ENCODE measurements around the gene MEIS2. TPM values are rescaled to one million over a fixed set of nuclear protein-coding genes. Genes with fewer than 3 reads are reported as not detected.

The MEIS2 gene
- total RNA-seq, 6 donors from 2014 or later = 13.7 to 53.4 (median 21.4) TPM

- ATAC-seq (ENCODE audit: low FRiP score in 2 of 2) (no peak), DNase-seq (no peak)
- no peaks in the 10 kb centered on the region for H3K27me3 ChIP-seq
- H3K4me1 ChIP-seq = peaks cover 0 to 13% (median 0%) of the 10 kb centered on the region in 4 donors
- no peak overlapping the region for H3K27ac ChIP-seq
- H3K9me3 ChIP-seq = no peaks in the 10 kb centered on the region
- no peaks in the 10 kb centered on the region for H3K36me3 ChIP-seq
- H3K4me3 ChIP-seq = no peak overlapping the region
- no peak for TF ChIP-seq POLR2AphosphoS5 (IDR thresholded peaks at IDR 0.05)
- no peak for TF ChIP-seq POLR2A (IDR thresholded peaks at IDR 0.05)
- TF ChIP-seq, protein P1, sequence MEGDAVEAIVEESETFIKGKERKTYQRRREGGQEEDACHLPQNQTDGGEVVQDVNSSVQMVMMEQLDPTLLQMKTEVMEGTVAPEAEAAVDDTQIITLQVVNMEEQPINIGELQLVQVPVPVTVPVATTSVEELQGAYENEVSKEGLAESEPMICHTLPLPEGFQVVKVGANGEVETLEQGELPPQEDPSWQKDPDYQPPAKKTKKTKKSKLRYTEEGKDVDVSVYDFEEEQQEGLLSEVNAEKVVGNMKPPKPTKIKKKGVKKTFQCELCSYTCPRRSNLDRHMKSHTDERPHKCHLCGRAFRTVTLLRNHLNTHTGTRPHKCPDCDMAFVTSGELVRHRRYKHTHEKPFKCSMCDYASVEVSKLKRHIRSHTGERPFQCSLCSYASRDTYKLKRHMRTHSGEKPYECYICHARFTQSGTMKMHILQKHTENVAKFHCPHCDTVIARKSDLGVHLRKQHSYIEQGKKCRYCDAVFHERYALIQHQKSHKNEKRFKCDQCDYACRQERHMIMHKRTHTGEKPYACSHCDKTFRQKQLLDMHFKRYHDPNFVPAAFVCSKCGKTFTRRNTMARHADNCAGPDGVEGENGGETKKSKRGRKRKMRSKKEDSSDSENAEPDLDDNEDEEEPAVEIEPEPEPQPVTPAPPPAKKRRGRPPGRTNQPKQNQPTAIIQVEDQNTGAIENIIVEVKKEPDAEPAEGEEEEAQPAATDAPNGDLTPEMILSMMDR (IDR thresholded peaks at IDR 0.05) = no peak
- TF ChIP-seq EP300 (IDR thresholded peaks at IDR 0.05) = no peak
- WGBS, 2 donors = 65% methylated on average over 5 of the region's 5 CpGs
These were observed 196.3 kb downstream of the MEIS2 start for GRCh38 chr15:36903922-36904556.

DNA sequence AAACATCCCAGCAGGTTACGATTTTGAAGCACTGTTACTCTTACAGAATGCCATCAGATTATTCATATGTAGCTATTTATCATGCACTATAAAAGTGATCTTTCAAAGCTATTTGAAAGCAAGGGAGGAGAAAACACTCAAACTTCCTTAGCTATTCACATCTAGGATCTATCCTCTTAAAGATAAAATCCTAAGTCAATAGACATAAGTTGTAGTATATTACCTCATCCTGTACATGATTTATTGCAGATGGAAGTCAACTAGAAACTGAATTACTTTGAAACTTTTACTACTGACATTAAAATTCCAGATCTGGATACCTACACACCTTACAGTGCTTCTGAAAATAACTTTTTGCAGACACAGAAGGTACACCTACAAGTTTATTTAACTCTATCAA is 197.2 kb downstream of the MEIS2 start:
- no peak for ATAC-seq (ENCODE audit: low FRiP score in 2 of 2)
- Histone ChIP-seq H3K27ac (no peak overlapping the region), H3K27me3 (no peaks in the 10 kb centered on the region), H3K4me3 (no peak overlapping the region), H3K4me1 (peaks cover 0 to 13% (median 0%) of the 10 kb centered on the region in 4 donors), H3K36me3 (no peaks in the 10 kb centered on the region), H3K9me3 (no peaks in the 10 kb centered on the region)
- WGBS, 2 donors = 67 to 71% methylated on average over 1 of the region's 1 CpG
- DNase-seq = no peak
- TF ChIP-seq POLR2A (IDR thresholded peaks at IDR 0.05) = no peak
- TF ChIP-seq POLR2AphosphoS5 (IDR thresholded peaks at IDR 0.05) = no peak
- TF ChIP-seq, protein P1 (IDR thresholded peaks at IDR 0.05) = no peak
- TF ChIP-seq EP300 (IDR thresholded peaks at IDR 0.05) = no peak

DNA sequence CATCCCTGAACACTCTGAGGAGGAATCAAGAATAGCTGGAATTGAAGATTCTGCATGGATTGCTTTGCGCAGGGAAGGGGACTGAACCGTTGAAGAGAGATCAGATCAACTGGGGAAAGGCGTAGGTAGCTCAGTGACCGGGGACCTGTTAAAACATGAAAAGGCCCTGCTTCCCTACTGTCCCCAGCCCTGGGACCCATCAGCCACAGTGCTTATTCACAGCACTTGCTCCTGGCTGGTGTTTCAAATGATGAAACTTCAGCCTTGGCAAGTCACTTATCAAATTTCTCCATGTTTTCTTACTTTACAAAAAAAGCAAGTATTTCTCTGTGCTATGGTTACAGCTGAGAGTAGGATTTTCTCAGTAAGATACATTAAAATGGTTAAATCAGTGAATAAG is 199.3 kb downstream of the MEIS2 start:
- Histone ChIP-seq H3K4me3 (no peak overlapping the region), H3K4me1 (peaks cover 0 to 13% (median 0%) of the 10 kb centered on the region in 4 donors), H3K27ac (no peak overlapping the region), H3K27me3 (no peaks in the 10 kb centered on the region), H3K36me3 (no peaks in the 10 kb centered on the region), H3K9me3 (no peaks in the 10 kb centered on the region)
- ATAC-seq (ENCODE audit: low FRiP score in 2 of 2) (no peak), DNase-seq (no peak)
- 68 to 84% methylated on average over 4 of the region's 4 CpGs for whole genome bisulfite sequencing, 2 donors
- TF ChIP-seq POLR2AphosphoS5 (IDR thresholded peaks at IDR 0.05) (no peak), POLR2A (IDR thresholded peaks at IDR 0.05) (no peak), EP300 (IDR thresholded peaks at IDR 0.05) (no peak)
- TF ChIP-seq, protein P1 (IDR thresholded peaks at IDR 0.05) = no peak

DNA sequence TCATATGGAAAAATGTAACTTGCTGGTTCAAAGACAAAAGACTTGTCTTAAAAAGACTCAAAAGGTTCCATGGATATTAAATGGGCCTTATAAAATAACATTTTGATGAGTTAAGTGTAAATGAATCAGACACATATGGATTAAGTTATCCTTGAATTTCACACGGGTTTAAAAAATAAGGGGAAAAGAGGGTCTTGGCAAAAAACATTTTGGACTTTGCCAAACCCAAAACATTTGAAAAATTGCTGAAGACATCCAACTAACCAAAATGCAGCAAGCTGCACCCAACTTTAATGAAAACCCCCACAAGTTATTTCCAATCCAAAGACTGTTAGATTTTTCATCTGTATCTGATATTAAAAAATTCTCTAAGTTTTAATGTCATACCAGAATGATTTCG is 200.7 kb downstream of the MEIS2 start:
- H3K27me3 ChIP-seq = no peaks in the 10 kb centered on the region
- no peaks in the 10 kb centered on the region for H3K9me3 ChIP-seq
- peaks cover 0 to 6% (median 0%) of the 10 kb centered on the region in 4 donors for H3K36me3 ChIP-seq
- DNase-seq = no peak
- ATAC-seq (ENCODE audit: low FRiP score in 2 of 2) = no peak
- H3K4me3 ChIP-seq = no peak overlapping the region
- WGBS, 2 donors = 74 to 89% methylated on average over 2 of the region's 2 CpGs
- H3K27ac ChIP-seq = no peak overlapping the region
- peaks cover 0 to 13% (median 0%) of the 10 kb centered on the region in 4 donors for H3K4me1 ChIP-seq
- TF ChIP-seq POLR2AphosphoS5 (IDR thresholded peaks at IDR 0.05) (no peak), EP300 (IDR thresholded peaks at IDR 0.05) (no peak), POLR2A (IDR thresholded peaks at IDR 0.05) (no peak)
- TF ChIP-seq, protein P1 (IDR thresholded peaks at IDR 0.05) = no peak
